CD4-positive, alpha-beta T cell treated with Interferon alpha-2 for 1 hour (primary cell): ENCODE data around the gene TMPRSS9.

Experiments used
- DNase-seq, 2 donors: peaks; one replicate each; pipeline ENCODE4 v3.0.0-alpha.2; 2020 to 2022

TMPRSS9 gene

GRCh38 chr19:2359992-2360685 is at the start of gene TMPRSS9:
TMPRSS9 (plus strand) TSS chr19:2360265; CDS start chr19:2389786, 29,521 bp downstream.
- DNase-seq, result no peak

- no peak for DNase-seq
Measured at GRCh38 chr19:2311093-2311492, 49.0 kb upstream of the TMPRSS9 start.

- no peak for DNase-seq
Measured at GRCh38 chr19:2312820-2313501, 47.1 kb upstream of the TMPRSS9 start.

GRCh38 chr19:2315121-2315817 is 44.8 kb upstream of the TMPRSS9 start:
- DNase-seq, result no peak

- peak; percentile 41 to 70 for DNase-seq
Measured at GRCh38 chr19:2315818-2316353, 44.2 kb upstream of the TMPRSS9 start.

- no peak for DNase-seq
Measured at GRCh38 chr19:2317300-2317699, 42.8 kb upstream of the TMPRSS9 start.

- no peak for DNase-seq
Measured at GRCh38 chr19:2317756-2318155, 42.3 kb upstream of the TMPRSS9 start.

GRCh38 chr19:2318923-2319322 is 41.1 kb upstream of the TMPRSS9 start:
- no peak for DNase-seq

GRCh38 chr19:2319551-2319950 is 40.5 kb upstream of the TMPRSS9 start:
- DNase-seq, result no peak

- DNase-seq, result no peak
Measured at GRCh38 chr19:2320049-2320448, 40.0 kb upstream of the TMPRSS9 start.

- DNase-seq, result no peak
Measured at GRCh38 chr19:2320939-2321338, 39.1 kb upstream of the TMPRSS9 start.

GRCh38 chr19:2321565-2322283 is 38.3 kb upstream of the TMPRSS9 start:
- DNase-seq, result no peak

- DNase-seq, result no peak
Measured at GRCh38 chr19:2323707-2324106, 36.4 kb upstream of the TMPRSS9 start.

- DNase-seq, result no peak
Measured at GRCh38 chr19:2324220-2324948, 35.7 kb upstream of the TMPRSS9 start.

GRCh38 chr19:2325281-2326046 is 34.6 kb upstream of the TMPRSS9 start:
- DNase-seq, result no peak

GRCh38 chr19:2326699-2327360 is 33.2 kb upstream of the TMPRSS9 start:
- no peak for DNase-seq

GRCh38 chr19:2327773-2328400 is 32.2 kb upstream of the TMPRSS9 start:
- DNase-seq, result peak; percentile 71 to 82

- DNase-seq, result peak; percentile 93 to 96
Measured at GRCh38 chr19:2328401-2329148, 31.5 kb upstream of the TMPRSS9 start, which contains the start of the genes LSM7 and SPPL2B. LSM7 (minus strand) TSS chr19:2328586; CDS start chr19:2328566, 20 bp downstream. SPPL2B (plus strand) TSS chr19:2328684; CDS start chr19:2328710, 26 bp downstream.

- no peak for DNase-seq
Measured at GRCh38 chr19:2329149-2329478, 31.0 kb upstream of the TMPRSS9 start.
